Measurements from ENCODE around the gene TIPARP. TPM values are rescaled to one million over a fixed set of nuclear protein-coding genes. Genes with fewer than 3 reads are reported as not detected.
A peak's percentile ranks its signal among the peaks of the same experiment; 100 is the strongest.

TIPARP gene
- total and polyA plus RNA-seq, 2 of the 13 experiments (the other 11 are each of a cell fraction or from before 2014, with no cell fraction given): 7.3 to 19.7 TPM

DNA sequence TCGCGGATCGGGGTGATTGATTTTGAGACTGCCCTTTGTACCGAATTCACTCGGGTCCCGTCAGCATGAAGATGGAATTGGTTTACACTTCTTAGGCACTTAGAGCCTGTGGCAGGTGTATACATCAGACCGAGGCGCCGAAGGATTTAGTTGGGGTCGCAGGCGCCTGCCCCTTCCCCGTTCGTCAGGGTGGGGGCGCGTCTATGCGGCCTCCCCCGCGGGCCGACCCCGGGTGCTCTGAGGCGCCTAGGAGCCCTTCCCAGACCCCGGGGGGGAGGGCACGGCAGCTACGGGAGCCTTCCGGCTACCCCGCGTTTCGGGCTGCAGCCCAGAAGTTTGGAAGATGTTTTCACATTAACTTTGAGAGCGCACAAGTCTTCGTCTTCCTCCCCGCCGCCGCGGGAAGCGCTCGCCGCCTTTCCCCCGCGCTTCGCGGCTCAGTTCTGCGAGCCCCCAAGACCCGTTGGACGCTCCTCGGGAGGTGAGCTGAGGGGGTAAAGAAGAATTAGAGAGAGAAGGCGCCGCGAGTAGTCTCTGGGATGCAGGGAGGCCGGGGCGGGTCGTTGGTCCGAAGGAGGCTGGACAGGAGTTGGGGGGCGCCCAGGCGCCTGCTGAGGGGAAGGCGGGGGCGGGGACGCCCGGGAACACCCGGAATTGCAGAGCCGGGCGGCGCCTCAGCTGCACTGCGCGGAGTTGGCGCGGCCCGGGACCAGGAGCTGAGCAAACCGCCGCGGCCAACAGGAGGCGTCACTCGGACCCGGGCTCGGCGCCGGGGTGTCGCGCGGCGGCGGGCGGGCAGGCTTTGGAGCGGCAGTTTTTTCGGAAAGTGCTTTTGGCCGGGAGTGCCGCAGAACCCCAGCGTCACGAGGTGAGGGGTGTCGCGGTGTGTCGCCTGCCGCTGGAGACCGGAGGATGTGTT is 780 bp downstream of the TIPARP start (continued):
- TF ChIP-seq, protein P1, sequence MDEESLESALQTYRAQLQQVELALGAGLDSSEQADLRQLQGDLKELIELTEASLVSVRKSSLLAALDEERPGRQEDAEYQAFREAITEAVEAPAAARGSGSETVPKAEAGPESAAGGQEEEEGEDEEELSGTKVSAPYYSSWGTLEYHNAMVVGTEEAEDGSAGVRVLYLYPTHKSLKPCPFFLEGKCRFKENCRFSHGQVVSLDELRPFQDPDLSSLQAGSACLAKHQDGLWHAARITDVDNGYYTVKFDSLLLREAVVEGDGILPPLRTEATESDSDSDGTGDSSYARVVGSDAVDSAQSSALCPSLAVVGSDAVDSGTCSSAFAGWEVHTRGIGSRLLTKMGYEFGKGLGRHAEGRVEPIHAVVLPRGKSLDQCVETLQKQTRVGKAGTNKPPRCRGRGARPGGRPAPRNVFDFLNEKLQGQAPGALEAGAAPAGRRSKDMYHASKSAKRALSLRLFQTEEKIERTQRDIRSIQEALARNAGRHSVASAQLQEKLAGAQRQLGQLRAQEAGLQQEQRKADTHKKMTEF (CRISPR knock-in tag; IDR thresholded peaks at IDR 0.05): no peak
- TF ChIP-seq ZNF224 (CRISPR knock-in tag; IDR thresholded peaks at IDR 0.05): peak; percentile 38; the same call in 1 of the 2 replicates
- TF ChIP-seq MXD1 (CRISPR knock-in tag; IDR thresholded peaks at IDR 0.05): 0 out of 2 replicates have a peak, but pooled peaks have one; percentile 17
- TF ChIP-seq PPARG (CRISPR knock-in tag; conservative IDR thresholded peaks at IDR 0.05): no peak
- TF ChIP-seq JARID2 (CRISPR knock-in tag; IDR thresholded peaks at IDR 0.05; ENCODE audit: insufficient replicate concordance): no peak
- peak; percentile 63 for TF ChIP-seq CTCF (CRISPR knock-in tag; IDR thresholded peaks at IDR 0.05)
- TF ChIP-seq, protein P2, sequence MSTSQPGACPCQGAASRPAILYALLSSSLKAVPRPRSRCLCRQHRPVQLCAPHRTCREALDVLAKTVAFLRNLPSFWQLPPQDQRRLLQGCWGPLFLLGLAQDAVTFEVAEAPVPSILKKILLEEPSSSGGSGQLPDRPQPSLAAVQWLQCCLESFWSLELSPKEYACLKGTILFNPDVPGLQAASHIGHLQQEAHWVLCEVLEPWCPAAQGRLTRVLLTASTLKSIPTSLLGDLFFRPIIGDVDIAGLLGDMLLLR (CRISPR knock-in tag; IDR thresholded peaks at IDR 0.05): no peak
- no peak for TF ChIP-seq TCF7 (IDR thresholded peaks at IDR 0.05; ENCODE audit: low read depth)
- 0 out of 2 replicates have a peak, but pooled peaks have one; percentile 25 for TF ChIP-seq POGZ (CRISPR knock-in tag; IDR thresholded peaks at IDR 0.05)
- TF ChIP-seq ZNF225 (CRISPR knock-in tag; IDR thresholded peaks at IDR 0.05): no peak
- peak; percentile 66; the same call in 1 of the 2 replicates for TF ChIP-seq ZNF766 (CRISPR knock-in tag; IDR thresholded peaks at IDR 0.05; ENCODE audit: borderline replicate concordance)
- TF ChIP-seq ONECUT2 (CRISPR knock-in tag; IDR thresholded peaks at IDR 0.05): no peak
- 0 out of 2 replicates have a peak, but pooled peaks have one; percentile 26 for TF ChIP-seq ZNF343 (CRISPR knock-in tag; IDR thresholded peaks at IDR 0.05)
- TF ChIP-seq, protein P3, sequence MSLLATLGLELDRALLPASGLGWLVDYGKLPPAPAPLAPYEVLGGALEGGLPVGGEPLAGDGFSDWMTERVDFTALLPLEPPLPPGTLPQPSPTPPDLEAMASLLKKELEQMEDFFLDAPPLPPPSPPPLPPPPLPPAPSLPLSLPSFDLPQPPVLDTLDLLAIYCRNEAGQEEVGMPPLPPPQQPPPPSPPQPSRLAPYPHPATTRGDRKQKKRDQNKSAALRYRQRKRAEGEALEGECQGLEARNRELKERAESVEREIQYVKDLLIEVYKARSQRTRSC (CRISPR knock-in tag; IDR thresholded peaks at IDR 0.05; ENCODE audit: low read depth): no peak
- peak; percentile 23 for TF ChIP-seq ASH2L (IDR thresholded peaks at IDR 0.05; ENCODE audit: insufficient read length, low read depth, low read length)
- TF ChIP-seq RFXAP (CRISPR knock-in tag; IDR thresholded peaks at IDR 0.05; ENCODE audit: borderline replicate concordance): no peak
- TF ChIP-seq NRL (CRISPR knock-in tag; IDR thresholded peaks at IDR 0.05; ENCODE audit: borderline replicate concordance): no peak; the same call in 1 of the 2 replicates
- TF ChIP-seq ZNF574 (CRISPR knock-in tag; IDR thresholded peaks at IDR 0.05): 0 out of 2 replicates have a peak, but pooled peaks have one; percentile 13
- TF ChIP-seq FOSL2 (CRISPR knock-in tag; IDR thresholded peaks at IDR 0.05): no peak
- no peak for TF ChIP-seq RNF2 (conservative IDR thresholded peaks at IDR 0.05; ENCODE audit: low read depth)
